GM19397 (cell line): Measurements from ENCODE around the gene MSS51.
"Not testable (repeated sequence)": the region's sequence is repeated elsewhere in the genome, so short reads cannot be mapped to it uniquely, and the experiment has no call there.

ENCODE experiments used
- ATAC-seq: cut with Tn5 transposase; IDR thresholded peaks from one replicate; pipeline ENCODE4 v1.9.1; 2021; ENCODE audit warnings: mild to moderate bottlenecking, moderate library complexity; ENCODE audit not compliant: unreplicated experiment

The MSS51 gene

GRCh38 chr10:73414230-73414945, 19.0 kb downstream of the MSS51 start:
- peak; percentile 25 for ATAC-seq

- peak; percentile 90 for ATAC-seq
These were observed 19.7 kb downstream of the MSS51 start, which contains the start of gene ANXA7 for GRCh38 chr10:73413528-73414229. ANXA7 (minus strand) TSS chr10:73414058; CDS start chr10:73400856, 13,202 bp downstream.

- peak; percentile 3 for ATAC-seq
These were observed 20.2 kb downstream of the MSS51 start for GRCh38 chr10:73413108-73413527.

- no peak for ATAC-seq
These were observed 22.5 kb downstream of the MSS51 start for GRCh38 chr10:73410897-73411296.

GRCh38 chr10:73408978-73409521, 24.3 kb downstream of the MSS51 start:
- no peak for ATAC-seq

GRCh38 chr10:73408061-73408460, 25.3 kb downstream of the MSS51 start:
- ATAC-seq: no peak

GRCh38 chr10:73407495-73407894, 25.9 kb downstream of the MSS51 start:
- no peak for ATAC-seq

- ATAC-seq: no peak
These were observed 26.5 kb downstream of the MSS51 start for GRCh38 chr10:73406846-73407245.

GRCh38 chr10:73405556-73405955, 27.8 kb downstream of the MSS51 start:
- no peak for ATAC-seq

- no peak for ATAC-seq
These were observed 28.7 kb downstream of the MSS51 start for GRCh38 chr10:73404690-73405089.

GRCh38 chr10:73401636-73402035, 31.7 kb downstream of the MSS51 start:
- no peak for ATAC-seq

- ATAC-seq: no peak
These were observed 34.3 kb downstream of the MSS51 start for GRCh38 chr10:73399063-73399462.

GRCh38 chr10:73398024-73398423, 35.3 kb downstream of the MSS51 start:
- ATAC-seq: no peak

GRCh38 chr10:73394325-73394724, 39.0 kb downstream of the MSS51 start:
- not testable (repeated sequence) for ATAC-seq

GRCh38 chr10:73388228-73388627, 45.1 kb downstream of the MSS51 start:
- no peak for ATAC-seq

- ATAC-seq: no peak
These were observed 46.8 kb downstream of the MSS51 start for GRCh38 chr10:73386583-73386982.

GRCh38 chr10:73379064-73379748, 54.2 kb downstream of the MSS51 start:
- no peak for ATAC-seq

GRCh38 chr10:73376679-73377078, 56.7 kb downstream of the MSS51 start:
- ATAC-seq: no peak
